ENCODE results near the gene IMMP2L. TPM values are rescaled to one million over a fixed set of nuclear protein-coding genes. Genes with fewer than 3 reads are reported as not detected.

IMMP2L gene
- total and polyA plus RNA-seq, 2 of the 4 experiments (the other 2 are of a cell fraction): 5.8 to 9.3 TPM

DNA sequence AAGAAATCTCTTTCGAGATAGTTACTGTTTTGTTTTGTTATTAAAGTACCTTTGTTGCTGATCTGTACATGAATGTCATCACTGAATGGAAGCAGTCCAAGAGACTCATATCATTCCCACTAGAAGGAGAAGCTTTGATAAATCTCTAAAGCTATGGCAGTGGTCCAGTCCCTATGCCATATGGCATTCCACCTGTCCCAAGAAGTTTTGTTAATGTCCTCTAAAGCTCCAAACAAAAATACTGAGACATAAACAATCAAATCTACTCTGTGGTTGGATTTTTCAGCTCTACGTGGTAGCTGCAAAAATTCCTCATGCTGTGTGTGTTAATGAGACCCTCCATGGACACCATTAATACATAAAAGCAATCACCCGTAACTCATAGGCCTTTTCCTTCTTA is 377.3 kb downstream of the IMMP2L start:
- no peak for TF ChIP-seq SMC3 (IDR thresholded peaks at IDR 0.05; ENCODE audit: low read depth, low read length)
- no peaks in the 10 kb centered on the region for H3K9me3 ChIP-seq (ENCODE audit: control insufficient read depth, insufficient read depth, low read length)
- H4K91ac ChIP-seq (ENCODE audit: insufficient read depth, low read depth, low read length): no peak overlapping the region
- dilution Hi-C loops (cut with HindIII; ENCODE audit: low sequenced_read_pairs, unreplicated experiment): no loop called here
- no peak overlapping the region for H2BK120ac ChIP-seq (ENCODE audit: low read depth, low read length)
- no peak overlapping the region for H4K8ac ChIP-seq (ENCODE audit: low read depth in 2 of 2, low read length in 2 of 2)
- H3K27me3 ChIP-seq (ENCODE audit: control insufficient read depth, insufficient read depth, low read length): no peaks in the 10 kb centered on the region
- ATAC-seq (ENCODE audit: low read depth): no peak
- no peaks in the 10 kb centered on the region for H4K20me1 ChIP-seq (ENCODE audit: insufficient read depth, low read length)
- WGBS, 2 experiments (ENCODE audit: extremely low coverage in 2 of 2, insufficient read length in 1 of 2): no CpG with 5 or more reads among the region's 3 CpGs
- H2AK5ac ChIP-seq (ENCODE audit: low read depth, low read length): no peak overlapping the region
- no peak overlapping the region for H3K4ac ChIP-seq (ENCODE audit: low read depth, low read length)
- H4K5ac ChIP-seq (ENCODE audit: low read depth, low read length): no peak overlapping the region
- no peaks in the 10 kb centered on the region for H3K79me1 ChIP-seq (ENCODE audit: low read depth in 1 of 2, low read length in 2 of 2)
- no peak overlapping the region for H3K9ac ChIP-seq (ENCODE audit: low read depth, low read length)
- no peak overlapping the region for H3K14ac ChIP-seq (replicated peaks; ENCODE audit: low read depth, low read length)
- ChIA-PET CTCF (no interaction called here), POLR2A (ENCODE audit: unreplicated experiment) (no interaction called here)
- DNase-seq: no peak
- no peak overlapping the region for H3K4me2 ChIP-seq (ENCODE audit: low read depth, low read length)
- H3K36me3 ChIP-seq (ENCODE audit: control insufficient read depth, insufficient read depth, low read length): no peaks in the 10 kb centered on the region
- no peak overlapping the region for H3K27ac ChIP-seq (ENCODE audit: insufficient read depth, low read length)
- H3K18ac ChIP-seq (ENCODE audit: low read depth, low read length): no peak overlapping the region
- in situ Hi-C loops (cut with MboI; ENCODE audit: low sequenced_read_pairs): no loop called here
- no peak overlapping the region for H2BK5ac ChIP-seq (ENCODE audit: low read depth, low read length, poor library complexity, severe bottlenecking)
- H2BK15ac ChIP-seq (ENCODE audit: low read depth, low read length): no peak overlapping the region
- H3K9me1 ChIP-seq (ENCODE audit: insufficient read depth, low read length): no peaks in the 10 kb centered on the region
- no peaks in the 10 kb centered on the region; the same call in 1 of the 2 replicates for H3K4me1 ChIP-seq (ENCODE audit: control insufficient read depth, insufficient read depth, low read length)
- H3K56ac ChIP-seq (ENCODE audit: extremely low read depth, insufficient read depth, low read length): no peak overlapping the region
- intact Hi-C loops (cut with micrococcal nuclease): no loop called here
- no peak overlapping the region for H2AK9ac ChIP-seq (replicated peaks; ENCODE audit: low read depth, low read length, poor library complexity)
- no peak overlapping the region for H3K4me3 ChIP-seq (ENCODE audit: insufficient read depth, low read depth, low read length)
- H3K23ac ChIP-seq (ENCODE audit: low read depth, low read length): no peak overlapping the region
- BruUV-seq (replicated peaks): no TSS peak
- H2BK20ac ChIP-seq (ENCODE audit: low read depth, low read length): no peak overlapping the region
- H2AFZ ChIP-seq (replicated peaks; ENCODE audit: low read length, poor library complexity): no peak overlapping the region
